Vagina (tissue), 2 donors: ENCODE data around the gene SLC34A3.

ENCODE experiments used
- POLR2A ChIP-seq, 2 donors: fragments of 450-650 bp; IDR thresholded peaks; one replicate each; pipeline ENCODE4 v1.6.1; 2017; ENCODE audit warnings: antibody characterized with exemption in 2 of 2, mild to moderate bottlenecking in 2 of 2, moderate library complexity in 2 of 2
- TF ChIP-seq, protein P1 (sequence below), 3 experiments: fragments of 450-650 bp in 2 of 3; fragments of 200-600 bp in 1 of 3; sonication (generic) in 1 of 3; IDR thresholded peaks; one replicate each; pipeline ENCODE4 v1.5.1; 2017 to 2019; ENCODE audit warnings: antibody characterized with exemption in 3 of 3, mild to moderate bottlenecking in 2 of 3, moderate library complexity in 2 of 3

- TF ChIP-seq, protein P1, sequence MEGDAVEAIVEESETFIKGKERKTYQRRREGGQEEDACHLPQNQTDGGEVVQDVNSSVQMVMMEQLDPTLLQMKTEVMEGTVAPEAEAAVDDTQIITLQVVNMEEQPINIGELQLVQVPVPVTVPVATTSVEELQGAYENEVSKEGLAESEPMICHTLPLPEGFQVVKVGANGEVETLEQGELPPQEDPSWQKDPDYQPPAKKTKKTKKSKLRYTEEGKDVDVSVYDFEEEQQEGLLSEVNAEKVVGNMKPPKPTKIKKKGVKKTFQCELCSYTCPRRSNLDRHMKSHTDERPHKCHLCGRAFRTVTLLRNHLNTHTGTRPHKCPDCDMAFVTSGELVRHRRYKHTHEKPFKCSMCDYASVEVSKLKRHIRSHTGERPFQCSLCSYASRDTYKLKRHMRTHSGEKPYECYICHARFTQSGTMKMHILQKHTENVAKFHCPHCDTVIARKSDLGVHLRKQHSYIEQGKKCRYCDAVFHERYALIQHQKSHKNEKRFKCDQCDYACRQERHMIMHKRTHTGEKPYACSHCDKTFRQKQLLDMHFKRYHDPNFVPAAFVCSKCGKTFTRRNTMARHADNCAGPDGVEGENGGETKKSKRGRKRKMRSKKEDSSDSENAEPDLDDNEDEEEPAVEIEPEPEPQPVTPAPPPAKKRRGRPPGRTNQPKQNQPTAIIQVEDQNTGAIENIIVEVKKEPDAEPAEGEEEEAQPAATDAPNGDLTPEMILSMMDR (IDR thresholded peaks at IDR 0.05), result no peak
- TF ChIP-seq POLR2A (IDR thresholded peaks at IDR 0.05), result no peak
Observed at GRCh38 chr9:137221095-137221505, 9.6 kb upstream of the SLC34A3 start.
